HepG2 (cell line): ENCODE results near the gene GNAT2.

Source experiments
- NCOA2 ChIP-seq: sonication (generic); formaldehyde crosslinking; IDR thresholded peaks from 2 replicates; pipeline ENCODE4 v1.8.0; 2022; ENCODE audit warnings: inconsistent platforms
- POLR2AphosphoS5 ChIP-seq: IDR thresholded peaks from 2 replicates; pipeline ENCODE4 v1.6.1; 2012; ENCODE audit warnings: low read depth, low read length
- TAF1 ChIP-seq: sonication (generic); formaldehyde crosslinking; IDR thresholded peaks from 2 replicates; pipeline ENCODE4 v1.4.0; 2020; ENCODE audit warnings: missing genetic modification reagents
- TCF12 ChIP-seq, 2 experiments: fragments of 450-650 bp in 1 of 2; sonication (generic) in 1 of 2; formaldehyde crosslinking in 1 of 2; IDR thresholded peaks; 2 replicates each; pipeline versions ENCODE4 v1.6.1 to v1.8.0; 2017 to 2022; ENCODE audit warnings: antibody characterized with exemption in 1 of 2, mild to moderate bottlenecking in 1 of 2, missing genetic modification reagents in 1 of 2, moderate library complexity in 1 of 2
- TF ChIP-seq, protein P1 (sequence below): sonication (generic); formaldehyde crosslinking; IDR thresholded peaks from 2 replicates; pipeline ENCODE4 v1.5.0; 2020; ENCODE audit warnings: mild to moderate bottlenecking, missing genetic modification reagents, moderate library complexity

DNA sequence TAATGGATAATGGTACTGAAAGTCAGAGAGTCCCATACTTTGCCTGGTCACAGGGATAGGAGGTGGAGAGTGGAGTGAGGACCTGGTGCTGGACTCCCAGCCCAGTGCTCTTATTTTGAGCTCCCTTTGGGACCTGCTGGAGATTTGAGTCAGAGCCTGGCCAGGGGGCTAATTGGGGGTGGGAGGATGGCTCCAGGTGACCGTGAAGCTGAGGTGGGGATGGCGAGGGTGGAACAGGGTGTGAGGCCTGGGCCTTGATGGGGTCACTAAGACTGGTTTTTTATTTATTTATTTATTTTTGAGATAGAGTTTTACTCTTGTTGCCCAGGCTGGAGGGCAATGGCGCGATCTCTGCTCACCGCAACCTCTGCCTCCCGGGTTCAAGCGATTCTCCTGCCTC is 18.0 kb upstream of the GNAT2 start:
- no peak for TF ChIP-seq NCOA2 (CRISPR knock-in tag)
- TF ChIP-seq TCF12 (IDR thresholded peaks at IDR 0.05), result no peak
- no peak for TF ChIP-seq TCF12 (CRISPR knock-in tag; IDR thresholded peaks at IDR 0.05)
- no peak for TF ChIP-seq POLR2AphosphoS5
- TF ChIP-seq TAF1 (CRISPR knock-in tag), result no peak
- TF ChIP-seq, protein P1, sequence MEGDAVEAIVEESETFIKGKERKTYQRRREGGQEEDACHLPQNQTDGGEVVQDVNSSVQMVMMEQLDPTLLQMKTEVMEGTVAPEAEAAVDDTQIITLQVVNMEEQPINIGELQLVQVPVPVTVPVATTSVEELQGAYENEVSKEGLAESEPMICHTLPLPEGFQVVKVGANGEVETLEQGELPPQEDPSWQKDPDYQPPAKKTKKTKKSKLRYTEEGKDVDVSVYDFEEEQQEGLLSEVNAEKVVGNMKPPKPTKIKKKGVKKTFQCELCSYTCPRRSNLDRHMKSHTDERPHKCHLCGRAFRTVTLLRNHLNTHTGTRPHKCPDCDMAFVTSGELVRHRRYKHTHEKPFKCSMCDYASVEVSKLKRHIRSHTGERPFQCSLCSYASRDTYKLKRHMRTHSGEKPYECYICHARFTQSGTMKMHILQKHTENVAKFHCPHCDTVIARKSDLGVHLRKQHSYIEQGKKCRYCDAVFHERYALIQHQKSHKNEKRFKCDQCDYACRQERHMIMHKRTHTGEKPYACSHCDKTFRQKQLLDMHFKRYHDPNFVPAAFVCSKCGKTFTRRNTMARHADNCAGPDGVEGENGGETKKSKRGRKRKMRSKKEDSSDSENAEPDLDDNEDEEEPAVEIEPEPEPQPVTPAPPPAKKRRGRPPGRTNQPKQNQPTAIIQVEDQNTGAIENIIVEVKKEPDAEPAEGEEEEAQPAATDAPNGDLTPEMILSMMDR (CRISPR knock-in tag), result no peak
